Measurements from ENCODE around the gene IFT20. TPM values are rescaled to one million over a fixed set of nuclear protein-coding genes. Genes with fewer than 3 reads are reported as not detected.

The IFT20 gene
- total and polyA plus RNA-seq, 2 donors (not counting 1 experiment from before 2014, with no cell fraction given): 51.4 to 53.7 TPM

GRCh38 chr17:28346746-28347246, 11.5 kb upstream of the IFT20 start:
- Histone ChIP-seq H3K27me3 (ENCODE audit: control insufficient read depth, insufficient read depth, low read length) (no peaks in the 10 kb centered on the region), H3K9ac (ENCODE audit: insufficient read depth, low read length) (no peak overlapping the region), H2AFZ (ENCODE audit: low read length) (no peak overlapping the region), H3K36me3 (ENCODE audit: control insufficient read depth, insufficient read depth, low read length) (peaks cover 47% of the 10 kb centered on the region), H3K79me2 (ENCODE audit: control insufficient read depth, insufficient read depth, low read length) (no peaks in the 10 kb centered on the region), H3K9me3 (ENCODE audit: control insufficient read depth, insufficient read depth, low read depth, low read length) (no peaks in the 10 kb centered on the region), H3K4me1 (ENCODE audit: control insufficient read depth, extremely low read depth, insufficient read depth, low read length) (peaks cover 17% of the 10 kb centered on the region), H4K20me1 (ENCODE audit: control insufficient read depth, extremely low read depth, insufficient read depth, low read length) (no peaks in the 10 kb centered on the region), H3K4me3 (replicated peaks in 1 of 4; ENCODE audit: control extremely low read depth in 1 of 4, insufficient read depth in 1 of 4, low read depth in 3 of 4, low read length in 4 of 4) (no peak overlapping the region), H3K27ac (ENCODE audit: insufficient read depth, low read length) (peak overlapping the region; percentile 47), H3K4me2 (ENCODE audit: extremely low read depth, insufficient read depth, low read length) (peak overlapping the region; percentile 17)
- DNase-seq (ENCODE audit: low read depth in 2 of 2): peak in 1 of 2 donors; percentile 80
- TF ChIP-seq, protein P1, sequence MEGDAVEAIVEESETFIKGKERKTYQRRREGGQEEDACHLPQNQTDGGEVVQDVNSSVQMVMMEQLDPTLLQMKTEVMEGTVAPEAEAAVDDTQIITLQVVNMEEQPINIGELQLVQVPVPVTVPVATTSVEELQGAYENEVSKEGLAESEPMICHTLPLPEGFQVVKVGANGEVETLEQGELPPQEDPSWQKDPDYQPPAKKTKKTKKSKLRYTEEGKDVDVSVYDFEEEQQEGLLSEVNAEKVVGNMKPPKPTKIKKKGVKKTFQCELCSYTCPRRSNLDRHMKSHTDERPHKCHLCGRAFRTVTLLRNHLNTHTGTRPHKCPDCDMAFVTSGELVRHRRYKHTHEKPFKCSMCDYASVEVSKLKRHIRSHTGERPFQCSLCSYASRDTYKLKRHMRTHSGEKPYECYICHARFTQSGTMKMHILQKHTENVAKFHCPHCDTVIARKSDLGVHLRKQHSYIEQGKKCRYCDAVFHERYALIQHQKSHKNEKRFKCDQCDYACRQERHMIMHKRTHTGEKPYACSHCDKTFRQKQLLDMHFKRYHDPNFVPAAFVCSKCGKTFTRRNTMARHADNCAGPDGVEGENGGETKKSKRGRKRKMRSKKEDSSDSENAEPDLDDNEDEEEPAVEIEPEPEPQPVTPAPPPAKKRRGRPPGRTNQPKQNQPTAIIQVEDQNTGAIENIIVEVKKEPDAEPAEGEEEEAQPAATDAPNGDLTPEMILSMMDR (conservative IDR thresholded peaks at IDR 0.05 in 1 of 2, IDR thresholded peaks at IDR 0.05 in 1 of 2; ENCODE audit: low read depth in 1 of 2, low read length in 2 of 2): peak; percentile 34 to 60
- TF ChIP-seq EZH2 (IDR thresholded peaks at IDR 0.05; ENCODE audit: low read length, missing control alignments): no peak

DNA sequence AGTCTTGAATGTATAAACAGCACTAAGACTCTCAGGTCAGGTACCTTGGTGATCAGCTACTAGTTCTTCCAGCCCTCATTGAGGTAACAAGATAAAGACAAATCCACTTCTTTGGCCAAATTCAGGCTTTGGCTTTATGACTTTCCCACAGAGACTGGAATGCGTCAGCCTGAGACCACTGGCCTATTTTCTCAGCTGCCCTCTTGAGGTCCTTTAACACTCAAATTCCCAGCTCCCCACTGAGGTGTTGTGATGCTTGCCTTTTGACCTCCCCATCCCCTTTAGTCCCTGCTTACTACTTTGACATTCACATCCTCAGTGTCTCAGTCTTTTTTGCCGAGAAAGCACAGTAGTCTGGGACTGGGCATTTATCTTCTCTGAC, 10.9 kb upstream of the IFT20 start:
- H3K27me3 ChIP-seq (ENCODE audit: control insufficient read depth, insufficient read depth, low read length): no peaks in the 10 kb centered on the region
- H3K9me3 ChIP-seq (ENCODE audit: control insufficient read depth, insufficient read depth, low read depth, low read length): no peaks in the 10 kb centered on the region
- no peak overlapping the region for H2AFZ ChIP-seq (ENCODE audit: low read length)
- H3K36me3 ChIP-seq (ENCODE audit: control insufficient read depth, insufficient read depth, low read length): peaks cover 45% of the 10 kb centered on the region
- H3K4me2 ChIP-seq (ENCODE audit: extremely low read depth, insufficient read depth, low read length): no peak overlapping the region
- peak in 1 of 2 donors; percentile 72 for DNase-seq (ENCODE audit: low read depth in 2 of 2)
- TF ChIP-seq, protein P1 (conservative IDR thresholded peaks at IDR 0.05 in 1 of 2, IDR thresholded peaks at IDR 0.05 in 1 of 2; ENCODE audit: low read depth in 1 of 2, low read length in 2 of 2): no peak
- H3K27ac ChIP-seq (ENCODE audit: insufficient read depth, low read length): peak overlapping the region; percentile 47
- peaks cover 17% of the 10 kb centered on the region for H3K4me1 ChIP-seq (ENCODE audit: control insufficient read depth, extremely low read depth, insufficient read depth, low read length)
- no peak overlapping the region for H3K9ac ChIP-seq (ENCODE audit: insufficient read depth, low read length)
- no peaks in the 10 kb centered on the region for H3K79me2 ChIP-seq (ENCODE audit: control insufficient read depth, insufficient read depth, low read length)
- no peak overlapping the region for H3K4me3 ChIP-seq (replicated peaks in 1 of 4; ENCODE audit: control extremely low read depth in 1 of 4, insufficient read depth in 1 of 4, low read depth in 3 of 4, low read length in 4 of 4)
- H4K20me1 ChIP-seq (ENCODE audit: control insufficient read depth, extremely low read depth, insufficient read depth, low read length): no peaks in the 10 kb centered on the region

- Histone ChIP-seq H2AFZ (ENCODE audit: low read length) (no peak overlapping the region), H3K27me3 (ENCODE audit: control insufficient read depth, insufficient read depth, low read length) (no peaks in the 10 kb centered on the region), H3K4me2 (ENCODE audit: extremely low read depth, insufficient read depth, low read length) (no peak overlapping the region), H3K4me1 (ENCODE audit: control insufficient read depth, extremely low read depth, insufficient read depth, low read length) (peaks cover 17% of the 10 kb centered on the region), H3K9ac (ENCODE audit: insufficient read depth, low read length) (no peak overlapping the region), H4K20me1 (ENCODE audit: control insufficient read depth, extremely low read depth, insufficient read depth, low read length) (no peaks in the 10 kb centered on the region), H3K9me3 (ENCODE audit: control insufficient read depth, insufficient read depth, low read depth, low read length) (no peaks in the 10 kb centered on the region), H3K27ac (ENCODE audit: insufficient read depth, low read length) (peak overlapping the region; percentile 47), H3K79me2 (ENCODE audit: control insufficient read depth, insufficient read depth, low read length) (no peaks in the 10 kb centered on the region), H3K36me3 (ENCODE audit: control insufficient read depth, insufficient read depth, low read length) (peaks cover 43% of the 10 kb centered on the region), H3K4me3 (replicated peaks in 1 of 4; ENCODE audit: control extremely low read depth in 1 of 4, insufficient read depth in 1 of 4, low read depth in 3 of 4, low read length in 4 of 4) (no peak overlapping the region)
- no peak for TF ChIP-seq EZH2 (IDR thresholded peaks at IDR 0.05; ENCODE audit: low read length, missing control alignments)
- TF ChIP-seq, protein P1 (conservative IDR thresholded peaks at IDR 0.05 in 1 of 2, IDR thresholded peaks at IDR 0.05 in 1 of 2; ENCODE audit: low read depth in 1 of 2, low read length in 2 of 2): no peak
- DNase-seq (ENCODE audit: low read depth in 2 of 2): peak in 1 of 2 donors; percentile 64
Measured at GRCh38 chr17:28345419-28346198, 10.3 kb upstream of the IFT20 start.

Data from fibroblast of lung (primary cell).